ENCODE results near the gene MCM10. TPM values are rescaled to one million over a fixed set of nuclear protein-coding genes. Genes with fewer than 3 reads are reported as not detected.
A peak's percentile ranks its signal among the peaks of the same experiment; 100 is the strongest.

Gene MCM10
- total and polyA plus RNA-seq, 2 of the 8 experiments (the other 6 are each of a cell fraction or from before 2014, with no cell fraction given): 9.8 to 60.3 TPM

DNA sequence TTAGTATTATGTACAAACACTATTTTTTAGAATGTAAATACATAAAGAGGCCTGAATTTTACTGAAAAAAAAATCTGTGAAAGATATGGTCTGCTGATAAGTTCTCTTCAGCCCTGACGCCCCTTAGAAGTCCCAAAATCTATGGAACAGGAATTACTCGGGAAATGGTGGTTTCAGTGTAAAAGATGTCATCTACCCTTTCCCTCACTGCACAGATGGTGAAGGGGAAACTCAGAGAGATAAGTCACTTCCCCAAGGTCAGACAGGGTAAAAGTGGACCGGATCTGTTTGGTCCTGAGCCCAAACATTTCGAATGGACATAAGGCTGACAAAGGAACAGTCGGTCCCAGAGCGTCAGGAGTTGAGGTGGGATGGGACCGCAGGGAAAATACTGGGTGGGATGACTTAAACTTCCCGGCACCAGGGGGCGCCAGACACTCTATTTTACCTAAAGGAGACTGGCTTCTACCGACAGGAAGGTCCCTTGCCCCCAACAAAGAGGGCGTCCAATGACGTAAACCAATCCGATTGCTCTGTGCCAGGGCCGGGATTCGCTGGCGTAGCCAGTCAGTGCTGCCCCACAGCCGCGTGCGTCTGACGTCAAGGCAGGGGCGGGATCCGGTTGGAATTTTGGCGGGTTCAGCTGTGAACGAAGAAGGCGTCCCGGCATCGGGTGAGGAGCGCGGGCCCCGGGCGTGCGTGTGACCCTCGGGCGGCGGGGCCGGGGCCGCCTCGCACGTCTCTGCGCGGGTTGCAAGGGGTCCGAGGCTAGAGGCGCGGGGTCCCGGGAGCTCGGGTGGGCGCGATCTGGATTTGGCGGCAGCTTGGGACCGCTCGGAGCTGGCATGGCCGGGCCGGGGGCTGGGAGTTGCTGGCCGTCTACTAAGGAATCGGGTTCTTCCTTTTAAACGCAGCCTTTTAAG lies at the start of gene MCM10 (continued):
- TF ChIP-seq SIRT6 (IDR thresholded peaks at IDR 0.05; ENCODE audit: low read length) (no peak), CTBP2 (IDR thresholded peaks at IDR 0.05; ENCODE audit: borderline replicate concordance, insufficient read depth, insufficient read length, low read length) (peak; percentile 39), TBP (IDR thresholded peaks at IDR 0.05; ENCODE audit: low read depth, low read length) (peak; percentile 61; the same call in 1 of the 2 replicates), GTF2F1 (IDR thresholded peaks at IDR 0.05; ENCODE audit: borderline replicate concordance, low read depth, low read length) (no peak), EGR1 (IDR thresholded peaks at IDR 0.05; ENCODE audit: borderline replicate concordance, low read depth, low read length) (no peak), SP4 (IDR thresholded peaks at IDR 0.05; ENCODE audit: low read length) (no peak), RNF2 (IDR thresholded peaks at IDR 0.05; ENCODE audit: borderline replicate concordance, low read depth, low read length, missing control alignments, poor library complexity, severe bottlenecking) (no peak), MAX (IDR thresholded peaks at IDR 0.05) (peak; percentile 96), CHD7 (IDR thresholded peaks at IDR 0.05; ENCODE audit: insufficient replicate concordance, low read length) (no peak)

Measured in H1 (cell line).